Lower lobe of right lung (tissue), 2 donors: ENCODE results near the gene SPINK2. TPM values are rescaled to one million over a fixed set of nuclear protein-coding genes. Genes with fewer than 3 reads are reported as not detected.

Experiments used
- ATAC-seq, 2 donors: fragments of 200-7000 bp; cut with Tn5 transposase; one replicate each; pipeline ENCODE4 v1.9.1; 2020 to 2022; ENCODE audit warnings: mild to moderate bottlenecking in 2 of 2, moderate library complexity in 2 of 2
- DNase-seq: peaks from one replicate; pipeline ENCODE4 v3.0.0-alpha.2; 2020
- H3K27ac ChIP-seq: fragments of 200-600 bp; one replicate; pipeline ENCODE4 v1.8.0; 2022
- H3K27me3 ChIP-seq: fragments of 200-600 bp; one replicate; pipeline ENCODE4 v1.8.0; 2022; ENCODE audit warnings: low read depth
- H3K36me3 ChIP-seq: fragments of 200-600 bp; one replicate; pipeline ENCODE4 v1.8.0; 2022; ENCODE audit warnings: mild to moderate bottlenecking
- H3K4me1 ChIP-seq: fragments of 200-600 bp; one replicate; pipeline ENCODE4 v1.8.0; 2022
- H3K4me3 ChIP-seq: fragments of 200-600 bp; one replicate; pipeline ENCODE4 v1.8.0; 2022; ENCODE audit warnings: mild to moderate bottlenecking
- H3K9me3 ChIP-seq: fragments of 200-600 bp; one replicate; pipeline ENCODE4 v1.8.0; 2022
- CTCF ChIP-seq: fragments of 200-600 bp; IDR thresholded peaks from one replicate; pipeline ENCODE4 v1.8.0; 2022; ENCODE audit warnings: antibody characterized with exemption, mild to moderate bottlenecking
- intact Hi-C: fragments of 100-400 bp; cut with DNase I; formaldehyde crosslinking; loops from one replicate; pipeline ENCODE4 v1.11.0; 2022
- total RNA-seq: library from RNA; stranded (reverse); fragmentation: NEBNext Ultra II Directional; extraction: Animal tissue kit (Norgen Biotek cat#: 25700); gene quantifications from one replicate; pipeline ENCODE4 v1.2.1, GENCODE V29; 2021
- donor health status: DM: no; HTN: yes; CAD: no; lungs with severe emphysema.

The SPINK2 gene
- total RNA-seq, 1 donor from 2014 or later, result not detected

DNA sequence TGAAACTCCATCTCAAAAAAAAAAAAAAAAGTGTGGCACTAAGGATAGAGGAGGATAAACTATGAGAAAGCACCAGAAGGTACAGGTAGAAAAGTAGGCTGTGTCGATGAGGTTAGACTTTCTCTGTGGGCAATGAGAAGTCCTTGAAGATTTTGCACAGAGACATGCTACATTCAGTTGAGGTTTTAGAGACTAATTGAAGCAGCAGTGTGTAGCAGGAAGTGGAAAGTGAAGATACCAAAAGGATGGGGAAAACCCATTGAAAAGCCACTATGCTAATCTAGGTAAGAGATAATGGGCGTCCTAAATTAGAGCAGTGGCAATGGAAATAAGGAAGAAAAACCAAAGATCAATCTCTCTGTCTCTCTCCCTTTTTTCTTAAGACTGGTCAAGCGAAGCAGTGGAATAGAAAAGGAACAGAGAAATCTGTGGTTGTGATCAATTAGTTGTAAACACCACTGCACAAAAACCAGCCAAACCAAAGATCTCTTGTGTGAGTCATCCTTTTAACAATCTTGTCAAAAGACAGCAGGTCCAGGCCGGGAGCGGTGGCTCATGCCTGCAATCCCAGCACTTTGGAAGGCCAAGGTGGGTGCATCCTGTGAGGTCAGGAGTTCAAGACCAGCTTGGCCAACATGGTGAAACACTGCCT, 3.5 kb downstream of the SPINK2 start:
- no peak for DNase-seq
- intact Hi-C loops, result no loop called here
- Histone ChIP-seq H3K4me1 (peaks cover 4% of the 10 kb centered on the region), H3K4me3 (no peak overlapping the region), H3K9me3 (no peaks in the 10 kb centered on the region), H3K27ac (no peak overlapping the region), H3K27me3 (peaks cover 26% of the 10 kb centered on the region), H3K36me3 (no peaks in the 10 kb centered on the region)
- no peak for TF ChIP-seq CTCF
- ATAC-seq, result no peak

GRCh38 chr4:56806666-56807065, 14.8 kb downstream of the SPINK2 start:
- DNase-seq, result no peak
- Histone ChIP-seq H3K27ac (no peak overlapping the region), H3K9me3 (no peaks in the 10 kb centered on the region), H3K4me1 (no peaks in the 10 kb centered on the region), H3K36me3 (no peaks in the 10 kb centered on the region), H3K4me3 (no peak overlapping the region), H3K27me3 (no peaks in the 10 kb centered on the region)
- ATAC-seq, result no peak
- intact Hi-C loops, result no loop called here
- no peak for TF ChIP-seq CTCF

DNA sequence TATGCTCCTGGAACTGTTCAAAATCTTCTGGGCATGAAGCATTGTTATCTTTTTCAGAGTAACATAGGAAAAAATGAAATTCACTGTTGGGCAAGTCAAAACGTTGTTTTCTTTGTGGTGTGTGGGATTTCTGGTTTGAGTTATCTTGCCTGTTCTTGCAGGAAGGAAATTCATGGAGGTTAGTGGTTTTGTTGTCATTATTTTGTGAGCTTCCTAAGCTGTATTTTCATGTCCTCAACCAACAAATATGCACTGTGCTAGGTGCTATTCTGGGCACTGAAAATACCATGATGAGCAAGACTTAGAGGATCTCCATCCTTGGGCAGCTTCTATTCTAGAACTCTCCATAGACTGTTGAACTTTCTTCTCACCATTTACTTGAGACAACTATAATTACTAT, 16.9 kb downstream of the SPINK2 start:
- Histone ChIP-seq H3K4me3 (no peak overlapping the region), H3K4me1 (peaks cover 1% of the 10 kb centered on the region), H3K27me3 (no peaks in the 10 kb centered on the region), H3K36me3 (no peaks in the 10 kb centered on the region), H3K9me3 (no peaks in the 10 kb centered on the region), H3K27ac (no peak overlapping the region)
- no peak for TF ChIP-seq CTCF
- ATAC-seq (no peak), DNase-seq (no peak)
- intact Hi-C loops, result no loop called here

DNA sequence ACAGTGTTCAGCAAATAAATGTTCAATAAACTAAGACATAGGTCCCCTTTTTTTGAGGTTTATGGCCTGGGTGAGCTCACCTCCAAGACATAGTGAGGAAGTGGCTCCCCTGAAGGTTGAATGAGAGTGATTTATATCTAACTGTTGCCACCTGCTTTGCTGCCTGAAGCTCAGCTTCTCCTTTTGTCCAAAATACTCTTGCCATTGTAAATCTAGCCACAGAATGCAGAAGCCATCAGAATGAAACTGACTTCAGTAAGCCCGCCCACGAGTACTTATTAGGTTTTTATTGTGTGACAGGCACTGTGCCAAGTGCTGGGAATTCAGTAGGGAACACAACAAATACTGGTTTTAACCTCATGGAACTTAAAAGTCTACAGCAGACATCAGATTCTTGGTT, 18.0 kb downstream of the SPINK2 start:
- Histone ChIP-seq H3K9me3 (no peaks in the 10 kb centered on the region), H3K4me3 (no peak overlapping the region), H3K27ac (no peak overlapping the region), H3K36me3 (no peaks in the 10 kb centered on the region), H3K4me1 (peaks cover 6% of the 10 kb centered on the region), H3K27me3 (no peaks in the 10 kb centered on the region)
- ATAC-seq (peak in 1 of 2 donors; percentile 20), DNase-seq (no peak)
- TF ChIP-seq CTCF, result no peak
- intact Hi-C loops, result no loop called here

DNA sequence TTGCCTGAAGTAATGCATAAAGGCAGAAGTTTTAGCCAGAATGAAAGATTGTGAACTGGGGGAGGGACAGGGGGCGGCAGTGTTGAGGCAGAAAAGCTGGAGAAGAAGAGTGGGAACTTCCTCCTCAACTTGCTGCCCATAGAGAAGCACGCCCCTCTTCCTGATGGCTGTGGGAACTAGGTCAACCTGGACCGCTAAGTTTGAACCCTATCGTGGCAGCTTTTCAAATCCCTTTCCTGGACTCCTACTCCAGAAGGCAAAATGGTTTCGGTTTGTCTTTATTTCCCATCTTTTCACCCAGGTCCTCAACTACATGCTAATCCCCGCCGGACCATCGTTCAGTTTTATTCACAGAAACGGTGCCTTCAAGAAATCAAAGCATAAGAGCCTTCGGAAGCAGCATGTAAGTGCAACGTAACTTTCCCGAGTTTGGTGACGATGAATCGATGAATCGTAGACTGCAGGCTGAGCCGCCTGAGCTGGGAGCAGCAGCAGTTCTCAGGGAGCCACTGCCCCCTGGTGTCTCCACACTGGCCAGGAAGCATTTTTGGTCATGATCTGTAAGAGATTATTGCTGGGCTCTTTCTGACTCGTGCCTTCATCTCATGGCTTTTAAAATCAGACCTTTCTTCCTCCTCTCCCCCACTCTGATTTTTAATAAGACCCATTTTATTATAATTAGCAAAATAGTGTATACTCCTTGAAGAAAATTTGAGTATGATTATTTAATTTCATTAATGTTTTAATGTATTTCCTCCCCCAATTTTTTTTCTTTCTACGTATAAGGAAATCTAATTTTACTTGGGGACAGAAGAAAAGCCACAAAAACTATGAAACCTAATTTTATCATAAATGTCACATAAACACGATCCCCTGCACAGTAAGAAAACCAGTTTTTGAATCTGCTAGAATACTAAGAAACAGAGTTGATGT, 21.4 kb downstream of the SPINK2 start:
- intact Hi-C loops, result no loop called here
- ATAC-seq, result peak; percentile 98
- no peaks in the 10 kb centered on the region for H3K36me3 ChIP-seq
- H3K4me3 ChIP-seq, result peak overlapping the region; percentile 63
- H3K27me3 ChIP-seq, result no peaks in the 10 kb centered on the region
- H3K9me3 ChIP-seq, result no peaks in the 10 kb centered on the region
- H3K27ac ChIP-seq, result peak overlapping the region; percentile 67
- TF ChIP-seq CTCF, result peak; percentile 90
- peak; percentile 85 for DNase-seq
- H3K4me1 ChIP-seq, result peaks cover 10% of the 10 kb centered on the region
